Type B pancreatic cell (in vitro differentiated cells): ENCODE measurements around the gene TENT4A. TPM values are rescaled to one million over a fixed set of nuclear protein-coding genes. Genes with fewer than 3 reads are reported as not detected.

Source experiments
- DNase-seq: peaks from one replicate; pipeline ENCODE4 v3.0.0; 2021; ENCODE audit warnings: mixed read lengths; ENCODE audit not compliant: unreplicated experiment; ENCODE audit errors: extremely low spot score
- H3K27ac Mint-ChIP-seq: 2 replicates; pipeline ENCODE4 v1.8.0; 2021; ENCODE audit warnings: mild to moderate bottlenecking, mixed read lengths
- H3K27me3 Mint-ChIP-seq: 2 replicates; pipeline ENCODE4 v1.8.0; 2021; ENCODE audit warnings: mixed read lengths
- H3K36me3 Mint-ChIP-seq: 2 replicates; pipeline ENCODE4 v1.8.0; 2021; ENCODE audit warnings: mixed read lengths
- H3K4me1 Mint-ChIP-seq: one replicate; pipeline ENCODE4 v1.8.0; 2021; ENCODE audit warnings: mixed read lengths; ENCODE audit not compliant: unreplicated experiment
- H3K4me3 Mint-ChIP-seq: 2 replicates; pipeline ENCODE4 v1.8.0; 2021; ENCODE audit warnings: mild to moderate bottlenecking, mixed read lengths
- H3K9me3 Mint-ChIP-seq: 2 replicates; pipeline ENCODE4 v1.8.0; 2021; ENCODE audit warnings: mixed read lengths
- total RNA-seq: library from RNA; stranded (reverse); gene quantifications from 2 replicates; pipeline ENCODE4 v1.2.1, GENCODE V29; 2021; ENCODE audit warnings: low replicate concordance
- TF ChIP-seq, protein P1 (sequence below): fragments of 200-600 bp; sonication (generic); conservative IDR thresholded peaks from 2 replicates; pipeline ENCODE4 v1.5.0; 2021; ENCODE audit warnings: antibody characterized with exemption, mild to moderate bottlenecking

The TENT4A gene
- total RNA-seq, 1 donor from 2014 or later, result 34.1 TPM

DNA sequence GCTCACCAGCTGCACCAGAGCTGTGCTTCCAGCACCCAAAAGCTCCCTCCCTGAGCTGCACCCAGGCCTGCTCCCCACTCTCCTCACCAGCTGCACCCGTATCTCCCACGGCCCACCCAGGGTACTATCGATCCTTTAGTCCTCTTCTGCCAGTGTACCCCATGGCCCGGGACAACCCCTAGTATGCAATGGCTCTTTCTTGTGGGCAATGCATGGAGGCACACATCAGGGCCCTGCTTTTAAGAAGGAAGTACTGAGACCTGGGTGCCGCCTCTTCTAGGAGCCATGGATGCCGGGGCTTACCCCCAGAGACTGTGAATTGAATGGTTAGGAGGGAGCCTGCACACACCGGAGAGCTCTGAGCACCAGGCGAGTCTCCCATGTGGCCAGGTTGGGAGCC, 49.5 kb downstream of the TENT4A start:
- no peak overlapping the region for H3K4me3 Mint-ChIP-seq
- no peak for DNase-seq
- H3K27ac Mint-ChIP-seq, result no peak overlapping the region
- H3K27me3 Mint-ChIP-seq, result no peaks in the 10 kb centered on the region
- no peaks in the 10 kb centered on the region for H3K9me3 Mint-ChIP-seq
- peaks cover 4% of the 10 kb centered on the region for H3K4me1 Mint-ChIP-seq
- TF ChIP-seq, protein P1, sequence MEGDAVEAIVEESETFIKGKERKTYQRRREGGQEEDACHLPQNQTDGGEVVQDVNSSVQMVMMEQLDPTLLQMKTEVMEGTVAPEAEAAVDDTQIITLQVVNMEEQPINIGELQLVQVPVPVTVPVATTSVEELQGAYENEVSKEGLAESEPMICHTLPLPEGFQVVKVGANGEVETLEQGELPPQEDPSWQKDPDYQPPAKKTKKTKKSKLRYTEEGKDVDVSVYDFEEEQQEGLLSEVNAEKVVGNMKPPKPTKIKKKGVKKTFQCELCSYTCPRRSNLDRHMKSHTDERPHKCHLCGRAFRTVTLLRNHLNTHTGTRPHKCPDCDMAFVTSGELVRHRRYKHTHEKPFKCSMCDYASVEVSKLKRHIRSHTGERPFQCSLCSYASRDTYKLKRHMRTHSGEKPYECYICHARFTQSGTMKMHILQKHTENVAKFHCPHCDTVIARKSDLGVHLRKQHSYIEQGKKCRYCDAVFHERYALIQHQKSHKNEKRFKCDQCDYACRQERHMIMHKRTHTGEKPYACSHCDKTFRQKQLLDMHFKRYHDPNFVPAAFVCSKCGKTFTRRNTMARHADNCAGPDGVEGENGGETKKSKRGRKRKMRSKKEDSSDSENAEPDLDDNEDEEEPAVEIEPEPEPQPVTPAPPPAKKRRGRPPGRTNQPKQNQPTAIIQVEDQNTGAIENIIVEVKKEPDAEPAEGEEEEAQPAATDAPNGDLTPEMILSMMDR, result no peak
- H3K36me3 Mint-ChIP-seq, result peaks cover 3% of the 10 kb centered on the region

DNA sequence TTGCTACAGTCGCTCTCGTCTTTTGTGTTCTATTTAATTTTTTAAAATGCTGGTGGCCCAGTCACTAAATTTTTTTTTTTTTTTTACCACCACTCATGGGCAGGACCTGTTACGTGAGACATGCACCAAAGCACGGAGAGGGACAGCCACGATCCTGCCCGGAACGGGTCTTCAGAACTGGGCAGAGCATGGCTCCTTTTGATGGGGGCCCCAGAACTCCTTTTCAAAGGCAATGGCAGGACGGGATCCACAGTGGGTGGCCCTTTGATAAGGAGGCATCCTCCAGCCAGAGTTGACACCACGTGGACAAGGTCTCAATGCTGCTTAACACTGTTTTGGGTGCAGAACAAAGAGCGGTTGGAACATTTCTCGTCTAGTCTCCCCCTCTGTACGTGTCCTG, 50.0 kb downstream of the TENT4A start:
- no peak overlapping the region for H3K27ac Mint-ChIP-seq
- H3K4me1 Mint-ChIP-seq, result peaks cover 4% of the 10 kb centered on the region
- no peak for DNase-seq
- H3K27me3 Mint-ChIP-seq, result no peaks in the 10 kb centered on the region
- no peaks in the 10 kb centered on the region for H3K36me3 Mint-ChIP-seq
- no peaks in the 10 kb centered on the region for H3K9me3 Mint-ChIP-seq
- H3K4me3 Mint-ChIP-seq, result no peak overlapping the region
- TF ChIP-seq, protein P1, result no peak

DNA sequence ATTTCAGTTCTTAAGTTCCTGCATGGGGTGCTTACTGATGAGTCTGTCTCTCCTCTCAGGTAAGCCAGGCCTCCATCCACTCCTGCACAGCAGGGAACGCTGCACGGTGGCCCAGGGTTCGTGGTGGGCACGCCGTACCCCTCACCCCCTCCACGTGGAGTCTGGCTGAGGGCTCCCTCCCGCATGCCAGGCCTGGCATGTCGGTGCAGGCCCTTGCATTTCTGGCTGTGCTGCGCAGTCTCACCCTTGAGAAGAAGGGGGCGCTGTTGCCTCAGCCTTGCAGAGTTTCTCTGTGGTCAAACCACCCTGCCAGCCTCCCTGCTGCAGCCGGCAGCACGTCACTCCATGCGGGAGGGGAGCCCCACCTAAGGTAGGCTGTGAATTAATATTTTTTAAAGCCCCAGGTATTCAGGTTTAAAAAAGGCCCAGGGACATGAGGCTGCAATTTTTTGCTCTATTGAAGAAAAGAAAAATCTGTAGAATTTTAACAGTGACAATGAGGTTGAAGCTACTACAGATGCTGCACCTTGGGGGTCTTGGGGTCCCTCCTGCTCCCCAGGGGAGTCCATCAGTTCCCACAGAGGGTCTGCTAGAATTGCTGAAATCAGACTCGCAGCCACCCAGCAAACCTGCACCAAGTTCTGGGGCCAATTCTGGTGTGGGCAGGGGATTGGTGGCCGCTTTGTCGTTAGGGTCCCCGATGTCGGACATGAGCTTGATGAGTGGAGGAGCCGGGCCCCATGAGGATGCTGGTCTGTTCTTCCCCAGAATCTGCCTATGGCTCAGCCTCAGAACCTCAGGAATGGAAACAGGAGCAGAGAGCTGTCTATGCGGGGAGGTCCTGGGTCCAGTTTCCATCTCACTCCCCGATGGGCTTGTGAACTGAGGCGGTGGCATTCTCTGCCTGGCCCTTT, 52.6 kb downstream of the TENT4A start:
- Mint-ChIP-seq H3K27ac (no peak overlapping the region), H3K36me3 (no peaks in the 10 kb centered on the region), H3K4me1 (peaks cover 4% of the 10 kb centered on the region), H3K27me3 (no peaks in the 10 kb centered on the region), H3K9me3 (no peaks in the 10 kb centered on the region), H3K4me3 (no peak overlapping the region)
- DNase-seq, result peak; percentile 82
- TF ChIP-seq, protein P1, result peak; percentile 86

DNA sequence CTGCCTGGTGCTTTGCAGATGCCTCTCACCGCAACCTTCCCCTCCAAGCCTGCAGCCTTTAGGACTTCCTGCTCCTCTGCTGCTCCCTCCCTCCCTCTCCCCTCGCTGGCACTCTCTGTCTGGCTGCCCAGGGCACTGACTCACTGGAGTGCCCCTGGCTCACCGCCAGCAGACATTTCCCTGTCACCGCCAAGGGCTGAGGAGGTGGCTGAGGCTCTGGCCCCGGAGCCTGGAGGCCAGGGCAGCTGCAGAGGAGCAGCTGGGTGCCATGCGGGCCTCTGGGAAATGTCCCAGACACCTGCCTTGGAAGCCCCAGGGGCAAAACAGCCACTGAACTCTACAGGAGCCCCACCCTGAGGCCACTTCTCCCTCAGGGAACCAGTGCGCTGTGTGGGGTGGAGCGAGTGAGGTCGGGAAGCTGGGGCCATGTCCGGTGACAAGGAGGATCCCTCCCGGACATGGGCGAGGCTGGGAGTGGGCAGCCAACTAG, 53.4 kb downstream of the TENT4A start:
- H3K27me3 Mint-ChIP-seq, result no peaks in the 10 kb centered on the region
- TF ChIP-seq, protein P1, result no peak
- peaks cover 4% of the 10 kb centered on the region for H3K4me1 Mint-ChIP-seq
- no peak overlapping the region for H3K4me3 Mint-ChIP-seq
- H3K36me3 Mint-ChIP-seq, result no peaks in the 10 kb centered on the region
- DNase-seq, result no peak
- no peaks in the 10 kb centered on the region for H3K9me3 Mint-ChIP-seq
- H3K27ac Mint-ChIP-seq, result no peak overlapping the region

DNA sequence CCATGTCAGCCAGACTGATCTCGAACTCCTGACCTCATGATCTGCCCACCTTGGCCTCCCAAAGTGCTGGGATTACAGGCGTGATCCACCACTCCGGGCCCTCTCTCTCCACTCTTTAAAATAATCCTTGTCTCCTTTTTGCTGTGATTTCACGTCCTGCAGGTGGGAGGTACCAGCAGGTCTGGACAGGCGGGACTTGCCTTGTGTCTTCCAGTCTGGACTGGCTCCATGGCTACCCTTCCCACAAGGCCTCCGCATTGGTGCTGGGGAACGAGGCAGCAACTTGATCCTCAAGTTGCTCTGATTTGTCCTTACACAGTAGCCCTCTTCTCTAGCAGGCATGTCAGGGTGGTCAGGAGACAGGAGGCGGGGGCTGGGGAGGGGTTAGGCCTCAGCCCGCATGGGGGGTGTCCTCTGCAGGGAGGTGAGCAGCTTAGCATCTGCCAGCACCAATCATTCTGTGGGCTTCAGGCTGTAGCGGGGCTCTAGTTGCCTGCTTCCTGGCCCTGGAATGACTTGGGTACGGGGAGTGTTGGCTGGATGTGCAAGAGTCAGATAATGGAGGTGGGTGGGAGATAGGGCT, 54.3 kb downstream of the TENT4A start:
- Mint-ChIP-seq H3K4me1 (peaks cover 4% of the 10 kb centered on the region), H3K36me3 (no peaks in the 10 kb centered on the region), H3K27ac (peak overlapping the region; percentile 50), H3K9me3 (no peaks in the 10 kb centered on the region), H3K27me3 (no peaks in the 10 kb centered on the region), H3K4me3 (no peak overlapping the region)
- TF ChIP-seq, protein P1, result no peak
- no peak for DNase-seq
